ENCODE results near the gene ELMO2. TPM values are rescaled to one million over a fixed set of nuclear protein-coding genes. Genes with fewer than 3 reads are reported as not detected.

Gene ELMO2
- total RNA-seq, 1 donor from 2014 or later: 51.3 TPM

DNA sequence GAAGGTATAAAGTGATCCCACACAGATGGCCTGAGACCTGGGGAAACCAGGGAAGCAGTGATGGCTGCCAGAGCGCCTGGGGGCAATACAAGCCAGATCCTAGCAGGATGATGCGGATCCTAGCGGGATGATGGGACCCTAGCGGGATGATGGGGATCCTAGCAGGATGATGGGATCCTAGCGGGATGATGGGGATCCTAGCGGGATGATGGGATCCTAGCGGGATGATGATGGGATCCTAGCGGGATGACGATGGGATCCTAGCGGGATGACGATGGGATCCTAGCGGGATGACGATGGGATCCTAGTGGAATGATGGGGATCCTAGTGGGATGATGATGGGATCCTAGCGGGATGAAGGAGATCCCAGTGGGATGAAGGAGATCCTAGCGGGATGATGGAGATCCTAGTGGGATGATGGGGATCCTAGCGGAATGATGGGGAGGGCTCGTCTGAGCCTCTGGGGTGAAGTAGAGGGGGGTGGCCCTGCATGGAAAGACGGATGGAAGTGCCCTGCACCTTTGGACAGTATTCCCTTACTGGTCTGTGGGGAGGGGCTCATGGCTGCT is 54.0 kb downstream of the ELMO2 start:
- DNase-seq: no peak

DNA sequence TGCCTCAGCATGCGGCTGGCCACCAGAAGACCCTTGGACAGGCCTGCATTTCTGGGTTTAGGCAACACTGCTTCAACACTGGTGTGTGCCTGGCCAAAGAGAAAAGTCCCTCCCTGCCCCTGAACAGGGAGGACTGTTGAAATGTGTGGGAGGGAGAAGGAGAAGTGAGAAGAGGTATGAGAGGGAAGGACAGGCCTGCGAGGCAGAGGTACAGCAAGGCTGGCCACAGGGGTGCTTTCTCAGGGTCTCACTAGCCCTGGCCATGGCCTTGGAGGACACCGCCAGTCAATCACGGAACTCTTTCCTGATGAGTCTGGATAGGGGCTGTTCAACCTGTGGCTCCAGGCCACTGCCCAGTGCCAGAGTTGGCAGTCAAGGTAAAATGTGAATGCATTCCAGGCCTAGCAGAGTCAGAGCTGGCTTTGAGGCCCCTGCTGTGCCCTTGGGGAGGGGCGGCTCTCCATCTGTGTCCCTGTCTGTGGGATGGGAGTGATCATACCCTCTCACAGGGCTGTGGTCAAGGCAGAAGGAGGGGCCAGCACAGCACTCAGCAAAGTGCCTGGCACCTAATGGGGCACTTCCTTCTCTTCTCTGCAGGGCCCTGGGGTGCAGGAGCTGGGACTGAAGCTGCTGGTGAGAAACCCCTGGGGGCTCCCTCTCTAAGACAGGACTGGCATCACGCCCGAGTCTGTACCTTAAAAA is 54.9 kb downstream of the ELMO2 start:
- DNase-seq: no peak

DNA sequence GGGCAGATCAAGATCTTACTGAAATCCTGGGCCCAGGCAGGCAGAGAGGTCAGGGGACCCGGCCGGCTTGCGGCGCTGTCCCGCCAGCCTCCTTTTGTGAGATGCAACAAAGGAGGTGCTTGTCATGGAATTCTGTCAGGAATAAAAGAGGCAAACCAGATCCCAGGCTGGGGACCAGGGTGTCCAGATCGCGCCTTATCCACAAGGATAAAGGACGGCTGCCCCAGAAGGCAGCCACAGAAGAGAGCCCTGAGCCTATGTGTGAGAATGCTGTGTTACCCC is 55.5 kb downstream of the ELMO2 start:
- DNase-seq: no peak

DNA sequence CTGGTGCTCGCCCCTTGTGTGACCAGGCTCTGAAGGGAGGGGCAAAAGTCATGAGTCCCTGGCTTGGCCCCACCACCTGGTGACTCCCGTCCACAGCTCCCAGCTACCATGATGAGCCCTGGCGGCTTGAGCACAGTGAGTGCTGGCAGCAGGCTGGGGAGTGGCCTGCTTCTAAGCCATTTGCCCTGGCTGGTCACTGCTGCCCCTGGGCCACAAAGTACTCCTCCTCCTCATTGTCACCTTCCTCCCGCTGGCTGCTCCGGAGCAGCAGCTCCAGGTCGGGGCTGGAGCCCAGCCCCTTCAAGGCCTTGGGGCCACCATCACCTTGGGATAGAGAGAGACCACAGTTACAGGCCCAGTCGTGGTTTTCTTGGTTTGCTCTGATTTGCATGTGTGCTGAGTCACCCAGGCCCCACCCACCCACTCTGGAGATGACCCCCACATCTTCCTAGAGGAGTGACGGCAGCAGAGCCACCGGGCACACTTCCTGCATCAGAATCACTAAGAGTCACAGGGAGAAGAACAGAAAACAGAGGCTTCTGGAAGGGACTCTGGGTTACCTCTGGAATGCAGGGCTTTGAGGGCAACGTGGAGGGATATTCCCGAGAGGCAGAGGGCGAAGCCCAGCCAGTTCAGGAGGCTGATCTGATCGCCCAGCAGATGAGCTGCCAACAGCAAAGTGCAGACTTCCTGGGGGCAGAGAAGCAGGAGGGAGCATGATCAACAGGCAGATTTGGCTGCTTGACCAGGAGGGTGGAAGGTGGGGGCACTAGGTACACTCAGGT is 56.0 kb downstream of the ELMO2 start:
- DNase-seq: no peak

DNA sequence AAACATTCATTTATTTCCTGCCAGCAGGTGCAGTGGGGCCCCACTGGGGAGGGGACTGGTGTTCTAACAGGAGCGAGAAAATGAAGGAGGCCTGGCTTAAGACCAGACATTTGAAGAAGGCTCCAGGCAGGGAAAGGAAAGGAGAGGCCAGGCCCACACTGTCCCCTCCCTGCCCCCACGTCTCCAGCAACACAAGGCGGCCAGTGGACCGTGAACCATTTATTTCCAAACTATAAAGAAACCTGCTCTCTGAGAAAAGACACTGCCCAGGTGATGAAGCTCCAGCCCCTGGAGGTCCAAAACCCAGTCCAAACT is 56.7 kb downstream of the ELMO2 start:
- peak; percentile 38 for DNase-seq

DNA sequence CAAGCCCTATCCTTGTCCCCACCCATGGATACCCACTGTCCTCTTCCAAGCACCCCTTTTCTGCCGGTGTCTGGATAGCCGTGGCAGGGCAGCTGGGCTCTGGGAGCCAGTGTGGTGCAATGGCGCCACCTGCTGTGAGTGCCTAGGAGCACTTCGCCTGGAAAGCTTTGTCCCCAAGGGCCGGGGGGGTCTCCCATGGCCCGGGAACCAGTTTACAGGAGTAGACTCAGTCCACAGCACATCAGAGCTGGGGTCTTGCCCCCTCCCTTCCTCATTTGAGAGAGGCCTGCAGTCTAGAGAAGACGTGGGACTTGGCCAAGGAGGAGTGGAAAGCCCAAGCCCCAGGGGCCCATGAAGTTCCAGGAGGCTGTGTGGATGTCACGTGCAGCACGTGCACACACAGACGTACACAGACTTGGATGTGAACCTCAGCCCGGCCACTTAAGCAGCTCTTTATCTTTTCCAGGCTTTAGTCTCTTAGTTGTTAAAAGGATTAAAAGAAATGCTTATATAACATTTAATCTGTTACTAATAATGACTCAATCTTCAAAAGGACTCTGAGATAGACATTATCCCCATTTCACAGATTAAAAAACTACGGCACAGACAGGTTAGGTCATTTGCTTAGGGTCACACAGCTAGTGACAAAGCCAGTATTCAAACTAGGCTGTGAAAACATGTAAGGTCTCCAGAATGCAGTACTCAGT is 57.2 kb downstream of the ELMO2 start:
- peak; percentile 76 for DNase-seq

DNA sequence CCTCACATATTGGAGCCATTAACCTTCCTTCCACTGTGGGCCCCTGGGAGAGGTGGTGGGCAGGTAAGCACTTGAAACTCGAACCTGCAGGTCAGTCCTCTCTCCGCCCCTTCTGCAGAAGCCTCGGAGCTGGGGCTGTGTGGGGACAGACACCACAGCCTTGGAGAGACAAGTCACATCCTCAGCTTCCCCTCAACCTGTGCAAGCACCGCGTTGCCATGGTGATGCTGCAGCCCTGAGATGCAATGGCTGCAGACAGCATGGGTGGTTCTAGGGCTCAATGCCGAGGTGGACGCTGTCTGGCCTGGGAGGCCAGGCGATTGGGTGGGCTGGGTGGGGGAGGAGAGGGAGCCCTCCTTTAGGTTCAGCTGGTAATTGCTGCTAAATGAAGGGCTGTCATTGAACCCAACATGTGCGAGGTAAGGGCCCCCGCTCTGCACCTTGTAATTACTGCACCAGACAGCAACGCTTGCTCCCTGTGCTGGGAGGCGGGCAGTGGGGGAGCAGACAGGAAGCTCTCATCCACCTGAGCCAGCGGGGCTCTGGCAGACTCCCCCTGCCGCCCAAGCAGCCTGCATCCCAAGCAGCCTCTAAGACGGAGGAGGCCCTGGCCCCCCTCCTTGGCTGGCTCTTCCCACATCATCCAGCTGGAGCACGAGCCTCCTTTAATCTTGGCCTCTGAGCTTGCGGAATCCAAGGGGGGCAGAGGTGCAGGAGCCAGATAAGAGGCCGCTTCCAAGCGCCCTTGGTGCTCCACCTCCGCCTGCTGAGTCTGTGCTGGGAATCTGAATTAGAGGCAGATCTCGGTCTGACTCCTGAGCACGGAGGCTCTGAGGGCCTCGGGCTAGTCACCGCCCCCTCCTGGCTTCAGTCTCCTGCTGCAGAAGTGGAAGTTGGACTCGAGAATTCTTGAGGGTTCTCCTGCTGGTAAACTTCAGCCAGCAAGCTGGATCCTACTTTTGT is 58.3 kb downstream of the ELMO2 start:
- peak; percentile 47 for DNase-seq

DNA sequence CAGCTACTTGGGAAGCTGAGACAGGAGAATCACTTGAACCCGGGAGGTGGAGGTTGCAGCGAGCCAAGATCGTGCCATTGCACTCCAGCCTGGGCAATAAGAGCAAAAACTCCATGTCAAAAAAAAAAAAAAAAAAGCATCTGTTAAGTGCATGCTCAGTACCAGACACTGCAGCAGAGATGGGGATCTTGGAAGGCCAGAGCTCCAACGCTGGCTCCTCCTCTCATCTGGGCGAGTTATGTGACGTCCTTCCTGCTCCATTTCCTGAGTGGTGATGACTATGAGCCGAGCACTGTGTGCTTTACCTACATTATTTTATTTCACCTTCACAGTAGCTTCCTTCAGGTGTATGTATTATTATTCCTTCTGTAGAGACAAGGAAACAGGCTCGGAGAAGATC is 59.6 kb downstream of the ELMO2 start:
- DNase-seq: no peak

DNA sequence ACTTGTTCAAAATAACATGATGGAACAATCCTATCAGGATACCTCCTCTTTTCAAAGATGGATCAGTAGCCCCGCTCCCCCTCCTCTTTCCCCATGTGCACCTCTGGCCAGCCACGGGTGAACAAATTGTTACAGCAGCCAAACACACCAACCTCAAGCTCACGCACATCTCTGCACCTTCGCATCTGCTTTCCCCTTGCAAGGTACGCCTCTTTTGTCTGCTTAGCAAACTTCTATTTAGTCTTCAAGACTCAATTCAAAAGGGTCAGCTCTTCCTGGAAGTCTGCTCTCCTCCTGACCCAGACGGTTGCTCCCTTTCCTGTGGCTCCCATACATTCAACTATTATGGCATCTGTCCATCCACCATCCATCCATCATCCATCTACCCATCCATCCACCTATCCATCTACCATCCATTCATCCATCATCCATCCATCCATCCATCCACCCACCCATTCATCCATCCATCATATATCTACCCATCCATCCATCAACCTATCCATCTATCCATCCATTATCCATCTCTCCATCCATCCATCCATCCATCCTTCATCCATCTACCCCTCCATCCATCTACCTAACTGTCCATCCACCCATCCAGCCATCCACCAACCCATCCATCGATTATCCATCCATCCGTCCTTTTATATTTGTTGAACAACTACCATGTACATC is 61.8 kb downstream of the ELMO2 start:
- DNase-seq: no peak

DNA sequence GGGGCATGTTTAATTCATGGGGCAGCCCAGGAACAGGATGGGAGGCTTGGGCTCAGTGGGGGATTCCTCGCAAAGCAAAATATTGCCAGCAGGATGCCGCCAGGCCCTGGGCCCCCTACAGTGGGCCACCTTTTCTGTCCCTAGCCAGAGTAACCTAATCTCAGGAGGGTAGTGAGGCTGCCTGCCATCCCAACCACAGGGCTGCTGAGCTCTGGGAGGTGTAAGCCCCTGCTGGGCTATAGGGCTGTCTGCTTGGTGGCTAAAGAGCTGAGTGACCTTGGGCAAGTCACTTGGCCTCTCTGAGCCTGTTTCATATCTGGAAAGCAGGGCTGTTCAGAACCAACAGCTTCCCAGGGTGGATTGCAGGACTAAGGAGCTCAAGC is 62.4 kb downstream of the ELMO2 start:
- no peak for DNase-seq

DNA sequence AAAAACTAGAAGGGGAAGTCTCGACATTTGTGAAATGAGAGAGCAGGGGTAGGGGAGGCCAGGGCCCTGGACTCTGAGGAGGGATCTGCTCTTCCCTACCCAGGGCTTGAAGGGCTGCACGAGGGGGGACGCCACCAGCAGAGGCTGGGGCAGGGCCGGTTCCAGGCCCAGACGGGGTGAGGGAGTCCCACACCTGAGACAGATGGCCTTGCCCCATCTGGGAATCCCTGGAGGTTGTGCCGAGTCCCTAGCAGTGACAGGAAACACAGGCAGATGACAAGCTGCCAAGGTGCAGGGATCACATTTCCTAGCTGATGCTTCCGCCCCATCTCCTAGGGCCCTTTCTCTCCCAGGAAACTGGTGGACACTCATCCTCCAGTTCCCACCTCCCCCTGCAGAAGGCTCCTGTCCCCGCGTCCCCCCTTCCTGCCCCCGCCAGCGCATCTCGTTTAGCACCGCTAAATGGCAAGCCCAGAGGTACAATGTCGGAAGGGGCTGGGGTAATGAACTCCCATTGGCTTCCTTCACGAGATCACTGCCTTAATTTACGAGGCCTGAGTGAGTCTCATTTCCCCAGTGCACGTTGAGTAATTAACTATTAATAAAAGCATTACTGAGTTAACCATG is 63.0 kb downstream of the ELMO2 start:
- no peak for DNase-seq

DNA sequence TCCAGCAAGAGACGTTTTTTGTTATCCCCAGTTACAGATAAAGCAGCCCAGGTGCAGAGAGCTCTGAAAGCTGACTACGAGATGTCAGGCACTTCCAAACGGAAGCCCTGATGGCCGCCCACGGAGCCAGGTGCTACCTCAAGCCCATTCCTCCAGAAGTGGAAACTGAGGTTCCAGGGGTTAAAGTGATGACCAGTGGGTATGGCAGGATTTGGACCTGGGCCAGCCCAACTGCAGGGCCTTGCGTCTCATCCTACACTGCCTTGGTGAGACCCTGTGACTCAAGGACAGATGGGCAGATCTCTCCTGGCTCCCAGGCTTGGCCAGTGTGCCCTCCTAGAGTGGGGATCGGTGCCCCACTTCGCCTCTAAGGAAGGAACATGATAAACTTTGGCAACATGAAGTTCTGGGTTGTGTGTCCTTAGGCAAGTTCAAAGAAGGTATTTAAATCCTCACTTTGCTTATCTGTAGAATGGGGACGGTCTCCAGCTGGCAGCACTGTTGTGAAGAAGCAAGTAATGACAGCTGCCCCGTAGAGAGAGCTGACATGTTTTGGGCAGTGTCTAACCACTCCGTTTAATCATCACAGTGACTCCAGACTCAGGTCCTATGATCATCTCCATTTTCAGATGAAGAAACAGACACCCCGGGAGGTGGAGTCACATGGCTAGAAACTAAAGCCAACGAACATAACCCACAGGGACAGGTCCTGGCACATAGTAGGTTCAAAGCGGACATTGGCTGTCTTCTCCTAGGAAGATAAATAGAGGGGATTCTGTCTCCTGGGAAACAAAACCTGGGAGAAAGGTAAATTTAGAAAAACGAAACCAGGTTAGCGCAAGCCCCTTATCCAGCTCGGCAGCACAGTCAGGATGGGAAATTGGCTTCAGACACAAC is 63.7 kb downstream of the ELMO2 start:
- no peak for DNase-seq

DNA sequence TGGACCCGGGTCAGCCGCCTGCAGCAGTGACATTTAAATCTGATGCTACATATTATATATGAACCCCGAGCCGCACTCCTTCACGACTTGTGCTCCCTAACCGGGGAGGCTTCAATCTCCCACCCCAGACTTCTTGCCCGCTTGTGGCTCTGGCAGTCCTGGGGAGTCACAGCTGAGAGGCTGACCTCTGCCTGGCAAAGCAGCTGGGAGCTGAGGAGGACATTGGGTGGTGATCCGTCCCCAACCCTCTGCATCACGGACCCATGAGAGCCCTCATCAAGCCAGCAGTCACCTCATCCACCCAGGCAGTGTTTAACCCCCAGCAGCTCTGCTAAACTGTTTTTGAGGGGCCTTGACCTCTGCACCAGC is 64.4 kb downstream of the ELMO2 start:
- DNase-seq: no peak

DNA sequence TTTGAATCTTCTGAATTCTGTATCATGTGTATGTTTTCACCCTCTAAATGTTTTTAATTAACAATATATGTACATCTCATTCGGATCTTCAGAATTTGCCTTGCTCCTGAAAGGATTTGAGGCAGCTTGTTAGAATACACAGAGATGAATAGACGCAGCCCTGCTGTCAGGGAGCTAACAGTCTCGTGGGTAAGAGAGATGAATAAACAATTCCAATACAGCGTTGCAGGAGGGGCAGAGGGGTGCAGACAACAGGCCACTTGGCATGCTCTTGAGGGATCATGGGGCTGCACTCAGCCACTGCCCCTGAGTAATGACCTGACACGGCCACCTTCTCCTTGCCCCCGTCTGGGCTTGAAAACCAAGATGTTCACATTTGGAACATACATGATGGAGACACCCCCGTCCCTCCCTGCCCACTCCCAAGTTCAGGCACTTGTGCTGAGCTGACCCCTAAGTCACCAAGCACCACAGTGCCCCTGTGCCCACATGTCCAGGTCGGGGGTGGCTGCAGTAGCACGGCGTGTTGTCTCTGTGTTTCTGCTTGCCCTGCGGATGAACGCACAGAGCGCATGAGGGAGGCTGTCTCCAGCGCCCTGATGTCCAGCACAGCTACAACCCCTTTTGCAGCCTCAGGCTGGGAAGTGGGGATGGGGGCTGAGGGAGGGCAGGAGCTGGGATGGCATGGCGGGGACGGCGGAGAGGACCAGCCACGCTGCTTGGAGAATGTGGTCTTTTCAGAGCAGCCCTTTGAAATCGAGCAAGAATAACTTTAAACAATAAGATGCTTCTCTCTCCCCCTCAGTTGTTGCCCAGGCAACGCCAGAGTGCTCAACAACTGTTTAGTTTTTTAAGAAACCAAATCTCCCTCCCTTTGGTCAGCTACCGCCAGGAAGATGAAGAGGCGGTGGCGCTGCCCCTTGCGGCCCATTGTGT is 65.1 kb downstream of the ELMO2 start:
- DNase-seq: peak; percentile 37

DNA sequence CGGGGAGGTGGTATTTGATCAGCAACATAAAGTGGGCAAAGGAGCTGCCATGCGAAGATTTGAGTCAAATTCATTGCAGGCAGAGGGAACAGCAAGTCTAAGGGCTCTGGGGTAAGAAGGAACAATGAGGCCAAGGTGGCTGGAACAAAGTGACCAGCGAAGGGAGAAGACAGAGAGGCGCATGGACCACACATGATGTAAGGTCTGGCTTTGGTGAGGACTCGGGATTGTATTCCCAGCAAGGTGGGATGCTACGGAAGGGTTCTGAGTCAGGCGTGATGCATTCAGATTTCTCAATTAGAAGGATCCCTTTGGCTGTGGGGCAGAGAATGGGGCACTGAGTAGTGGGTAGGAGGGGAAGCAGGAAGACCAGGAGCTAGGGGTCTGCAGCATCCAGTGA is 67.4 kb downstream of the ELMO2 start:
- no peak for DNase-seq

DNA sequence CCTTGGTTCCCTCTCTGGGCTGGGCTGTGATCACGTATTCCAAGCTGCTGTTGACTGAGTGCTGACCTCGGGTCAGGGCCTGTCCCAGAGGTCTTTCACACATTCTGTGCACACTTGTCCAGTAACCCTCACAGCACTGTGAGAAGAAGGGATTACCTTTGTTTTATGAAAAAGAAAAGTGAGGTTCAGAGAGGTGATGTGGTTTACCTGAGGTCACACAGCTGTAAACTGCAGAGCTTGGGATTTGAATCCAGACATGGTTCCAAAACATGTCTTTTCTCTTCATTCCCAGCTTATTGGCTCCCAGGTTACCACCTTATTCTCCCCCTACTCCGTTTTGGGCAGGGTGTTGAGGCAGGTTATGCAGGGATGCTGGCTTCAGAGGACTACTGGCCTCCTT is 69.7 kb downstream of the ELMO2 start:
- DNase-seq: no peak

DNA sequence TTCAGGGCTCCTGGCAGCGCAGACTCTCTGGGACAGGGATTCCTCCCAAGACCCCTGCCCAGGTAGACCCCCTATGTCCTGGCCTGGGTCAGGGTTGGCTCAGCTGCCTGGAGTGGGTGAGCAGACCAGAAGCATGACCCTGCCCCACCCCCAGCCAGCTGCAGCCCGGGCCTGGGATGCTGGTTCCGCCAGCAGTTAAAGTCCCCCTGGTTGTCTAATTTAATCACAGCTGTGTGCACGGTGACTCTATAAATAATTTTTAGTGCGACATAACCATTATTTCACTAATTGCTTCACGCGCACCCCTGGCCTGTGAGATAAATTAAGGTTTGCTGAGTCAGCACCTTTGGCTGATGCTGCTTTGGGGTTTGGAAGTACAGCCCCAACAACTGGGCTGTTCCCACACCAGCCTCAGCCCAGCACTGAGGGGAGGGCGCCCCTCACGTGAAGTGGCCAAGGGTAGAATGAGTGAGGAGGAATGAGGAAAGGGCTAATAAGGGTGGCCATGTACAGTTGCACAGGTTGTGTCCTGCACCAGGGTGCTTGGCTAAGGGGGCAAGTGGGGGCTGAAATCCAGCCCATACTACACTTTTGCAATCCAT is 72.0 kb downstream of the ELMO2 start:
- DNase-seq: no peak

DNA sequence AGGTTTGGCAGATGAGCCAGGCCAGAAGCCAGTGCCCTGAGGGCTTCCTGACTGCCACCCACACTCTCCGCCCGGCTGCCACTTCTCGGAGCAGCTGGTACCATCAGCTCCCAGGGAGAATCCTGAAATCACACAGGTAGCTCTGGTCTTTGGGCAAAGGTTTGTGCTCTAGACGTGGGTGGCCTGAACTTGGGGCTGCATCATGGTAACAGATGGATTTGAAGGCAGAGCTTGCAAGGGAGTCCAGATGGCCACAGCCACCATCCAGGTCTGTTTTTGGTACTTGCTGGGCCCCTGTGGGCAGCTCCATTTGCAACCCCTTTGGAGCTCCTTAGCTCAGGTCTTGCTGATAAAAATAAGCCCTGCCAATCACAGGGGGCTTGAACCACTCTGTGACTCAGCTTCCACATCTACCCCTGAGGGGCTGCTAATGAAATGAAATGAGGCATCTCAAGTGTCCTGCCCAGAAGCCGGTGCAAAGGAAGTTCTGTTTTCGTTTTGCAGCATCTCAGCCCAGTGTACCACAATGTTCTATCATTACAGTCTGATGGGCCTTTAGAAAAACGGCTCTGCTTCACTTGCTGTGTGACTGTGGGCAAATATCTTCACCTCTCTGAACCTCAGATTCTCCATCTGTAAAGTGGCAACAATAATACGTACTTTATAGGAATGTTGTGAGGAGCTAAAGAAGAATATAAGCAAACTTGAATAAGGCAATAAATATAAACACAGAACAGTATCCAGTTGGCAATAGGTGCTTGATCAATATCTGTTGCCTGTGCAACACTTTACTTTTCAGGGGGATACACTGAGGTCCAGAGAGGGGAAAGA is 73.0 kb downstream of the ELMO2 start:
- DNase-seq: no peak
